ENCODE data around the gene CNIH1. TPM values are rescaled to one million over a fixed set of nuclear protein-coding genes. Genes with fewer than 3 reads are reported as not detected.

Gene CNIH1
- total RNA-seq, 1 experiment from 2014 or later = 114 TPM

- Histone ChIP-seq H3F3A (ENCODE audit: insufficient read depth, low read depth) (no peaks in the 10 kb centered on the region; the same call in 1 of the 2 replicates), H3K4me3 (no peak overlapping the region), H3K27me3 (ENCODE audit: insufficient read depth, low read depth) (no peaks in the 10 kb centered on the region)
These were observed 30.5 kb upstream of the CNIH1 start for GRCh38 chr14:54471641-54472040.

GRCh38 chr14:54470701-54471100 lies 29.5 kb upstream of the CNIH1 start:
- Histone ChIP-seq H4K20me1 (ENCODE audit: insufficient read depth) (no peaks in the 10 kb centered on the region), H2AFZ (no peak overlapping the region), H3K4me2 (no peak overlapping the region), H3K27me3 (ENCODE audit: insufficient read depth, low read depth) (no peaks in the 10 kb centered on the region), H3K79me2 (ENCODE audit: low read depth) (no peaks in the 10 kb centered on the region), H3K36me3 (ENCODE audit: low read depth) (no peaks in the 10 kb centered on the region), H3K9me2 (ENCODE audit: insufficient read depth) (no peaks in the 10 kb centered on the region), H3F3A (ENCODE audit: insufficient read depth, low read depth) (no peaks in the 10 kb centered on the region; the same call in 1 of the 2 replicates), H3K9me3 (ENCODE audit: insufficient read depth, low read depth) (0 out of 2 replicates have a peak, but pooled peaks cover 5% of the 10 kb centered on the region), H3K27ac (no peak overlapping the region), H3K4me1 (replicated peaks; ENCODE audit: insufficient read depth) (no peaks in the 10 kb centered on the region), H3K4me3 (no peak overlapping the region)
- BruUV-seq (replicated peaks) = no TSS peak
- CTCF ChIA-PET = no interaction called here
- TF ChIP-seq, protein P1, sequence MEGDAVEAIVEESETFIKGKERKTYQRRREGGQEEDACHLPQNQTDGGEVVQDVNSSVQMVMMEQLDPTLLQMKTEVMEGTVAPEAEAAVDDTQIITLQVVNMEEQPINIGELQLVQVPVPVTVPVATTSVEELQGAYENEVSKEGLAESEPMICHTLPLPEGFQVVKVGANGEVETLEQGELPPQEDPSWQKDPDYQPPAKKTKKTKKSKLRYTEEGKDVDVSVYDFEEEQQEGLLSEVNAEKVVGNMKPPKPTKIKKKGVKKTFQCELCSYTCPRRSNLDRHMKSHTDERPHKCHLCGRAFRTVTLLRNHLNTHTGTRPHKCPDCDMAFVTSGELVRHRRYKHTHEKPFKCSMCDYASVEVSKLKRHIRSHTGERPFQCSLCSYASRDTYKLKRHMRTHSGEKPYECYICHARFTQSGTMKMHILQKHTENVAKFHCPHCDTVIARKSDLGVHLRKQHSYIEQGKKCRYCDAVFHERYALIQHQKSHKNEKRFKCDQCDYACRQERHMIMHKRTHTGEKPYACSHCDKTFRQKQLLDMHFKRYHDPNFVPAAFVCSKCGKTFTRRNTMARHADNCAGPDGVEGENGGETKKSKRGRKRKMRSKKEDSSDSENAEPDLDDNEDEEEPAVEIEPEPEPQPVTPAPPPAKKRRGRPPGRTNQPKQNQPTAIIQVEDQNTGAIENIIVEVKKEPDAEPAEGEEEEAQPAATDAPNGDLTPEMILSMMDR (conservative IDR thresholded peaks at IDR 0.05) = no peak
- TF ChIP-seq EZH2 (IDR thresholded peaks at IDR 0.05; ENCODE audit: low read depth) = no peak
- POLR2A ChIA-PET (ENCODE audit: unreplicated experiment) = no interaction called here
- intact Hi-C loops (cut with micrococcal nuclease; ENCODE audit: unreplicated experiment) = no loop called here
- DNase-seq = no peak

More at GRCh38 chr14:54471641-54472040, 30.5 kb upstream of the CNIH1 start:
- Histone ChIP-seq H3K79me2 (ENCODE audit: low read depth) (no peaks in the 10 kb centered on the region), H3K27ac (no peak overlapping the region), H3K9me2 (ENCODE audit: insufficient read depth) (no peaks in the 10 kb centered on the region), H3K9me3 (ENCODE audit: insufficient read depth, low read depth) (0 out of 2 replicates have a peak, but pooled peaks cover 5% of the 10 kb centered on the region), H2AFZ (no peak overlapping the region), H3K4me2 (no peak overlapping the region), H3K36me3 (ENCODE audit: low read depth) (no peaks in the 10 kb centered on the region), H4K20me1 (ENCODE audit: insufficient read depth) (no peaks in the 10 kb centered on the region), H3K4me1 (replicated peaks; ENCODE audit: insufficient read depth) (no peaks in the 10 kb centered on the region)
- no peak for DNase-seq
- BruUV-seq (replicated peaks) = no TSS peak
- TF ChIP-seq EZH2 (IDR thresholded peaks at IDR 0.05; ENCODE audit: low read depth) = no peak
- TF ChIP-seq, protein P1 (conservative IDR thresholded peaks at IDR 0.05) = no peak
- ChIA-PET POLR2A (ENCODE audit: unreplicated experiment) (no interaction called here), CTCF (no interaction called here)
- intact Hi-C loops (cut with micrococcal nuclease; ENCODE audit: unreplicated experiment) = no loop called here

DNA sequence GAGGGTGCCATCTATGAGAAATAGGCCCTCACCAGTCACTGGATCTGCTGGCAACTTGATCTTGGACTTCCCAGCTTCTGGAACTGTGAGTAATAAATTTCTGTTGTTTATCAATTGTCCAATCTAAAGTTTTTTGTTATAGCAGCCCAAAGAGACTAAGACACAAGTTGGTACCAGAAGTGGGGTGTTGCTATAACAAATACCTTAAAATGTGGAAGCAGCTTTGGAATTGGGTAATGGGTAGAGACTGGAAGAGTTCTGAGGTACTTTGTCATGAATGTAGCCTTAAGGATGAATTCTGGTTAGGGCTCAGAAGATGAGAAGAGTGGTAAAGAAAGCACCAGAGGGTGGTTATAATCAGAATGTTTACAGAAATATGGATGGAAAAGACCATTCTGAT lies 26.1 kb upstream of the CNIH1 start:
- TF ChIP-seq, protein P1 (conservative IDR thresholded peaks at IDR 0.05) = no peak
- TF ChIP-seq EZH2 (IDR thresholded peaks at IDR 0.05; ENCODE audit: low read depth) = no peak
- no peaks in the 10 kb centered on the region for H3K36me3 ChIP-seq (ENCODE audit: low read depth)
- H3K9me3 ChIP-seq (ENCODE audit: insufficient read depth, low read depth) = 0 out of 2 replicates have a peak, but pooled peaks cover 5% of the 10 kb centered on the region
- H3F3A ChIP-seq (ENCODE audit: insufficient read depth, low read depth) = no peaks in the 10 kb centered on the region
- no peaks in the 10 kb centered on the region for H3K4me1 ChIP-seq (replicated peaks; ENCODE audit: insufficient read depth)
- intact Hi-C loops (cut with micrococcal nuclease; ENCODE audit: unreplicated experiment) = no loop called here
- H4K20me1 ChIP-seq (ENCODE audit: insufficient read depth) = no peaks in the 10 kb centered on the region
- ChIA-PET CTCF (no interaction called here), POLR2A (ENCODE audit: unreplicated experiment) (no interaction called here)
- DNase-seq = no peak
- no peak overlapping the region for H3K4me2 ChIP-seq
- no TSS peak for BruUV-seq (replicated peaks)
- no peak overlapping the region for H2AFZ ChIP-seq
- H3K27me3 ChIP-seq (ENCODE audit: insufficient read depth, low read depth) = no peaks in the 10 kb centered on the region
- H3K27ac ChIP-seq = no peak overlapping the region
- H3K9me2 ChIP-seq (ENCODE audit: insufficient read depth) = no peaks in the 10 kb centered on the region
- no peak overlapping the region for H3K4me3 ChIP-seq
- no peaks in the 10 kb centered on the region for H3K79me2 ChIP-seq (ENCODE audit: low read depth)
